ENCODE results near the gene TRIM44.

The TRIM44 gene, protein sequence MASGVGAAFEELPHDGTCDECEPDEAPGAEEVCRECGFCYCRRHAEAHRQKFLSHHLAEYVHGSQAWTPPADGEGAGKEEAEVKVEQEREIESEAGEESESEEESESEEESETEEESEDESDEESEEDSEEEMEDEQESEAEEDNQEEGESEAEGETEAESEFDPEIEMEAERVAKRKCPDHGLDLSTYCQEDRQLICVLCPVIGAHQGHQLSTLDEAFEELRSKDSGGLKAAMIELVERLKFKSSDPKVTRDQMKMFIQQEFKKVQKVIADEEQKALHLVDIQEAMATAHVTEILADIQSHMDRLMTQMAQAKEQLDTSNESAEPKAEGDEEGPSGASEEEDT

DNA sequence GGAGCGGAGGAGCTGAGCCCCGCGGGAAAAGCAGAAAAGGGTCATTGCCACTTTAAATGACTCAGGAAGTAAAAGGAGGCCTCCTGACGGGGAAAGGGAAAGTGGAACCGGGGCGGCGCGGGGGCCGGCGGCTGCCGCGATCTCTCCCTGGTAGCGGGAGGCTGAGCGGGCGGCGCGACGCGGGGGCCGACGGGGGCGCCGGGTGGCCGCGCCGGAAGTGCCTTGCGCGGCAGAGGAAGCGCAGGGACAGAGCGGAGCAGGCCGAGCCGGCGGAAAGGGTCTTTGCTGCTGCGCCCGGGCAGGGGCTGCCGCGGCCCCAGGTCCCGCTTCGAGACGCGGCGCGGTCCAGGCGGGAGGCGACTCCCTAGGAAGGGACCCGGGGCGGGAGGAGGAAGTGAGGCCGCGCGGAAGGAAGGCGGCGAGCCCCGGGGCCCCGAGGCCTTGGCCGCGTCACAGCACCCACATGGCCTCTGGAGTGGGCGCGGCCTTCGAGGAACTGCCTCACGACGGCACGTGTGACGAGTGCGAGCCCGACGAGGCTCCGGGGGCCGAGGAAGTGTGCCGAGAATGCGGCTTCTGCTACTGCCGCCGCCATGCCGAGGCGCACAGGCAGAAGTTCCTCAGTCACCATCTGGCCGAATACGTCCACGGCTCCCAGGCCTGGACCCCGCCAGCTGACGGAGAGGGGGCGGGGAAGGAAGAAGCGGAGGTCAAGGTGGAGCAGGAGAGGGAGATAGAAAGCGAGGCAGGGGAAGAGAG, at the start of gene TRIM44:
TSS of gene TRIM44 (plus strand) at position 127 of the 759 bp plus-strand sequence. CDS start at position 464, 337 bp downstream.
- peak; percentile 84 for DNase-seq (ENCODE audit: low spot score)

DNA sequence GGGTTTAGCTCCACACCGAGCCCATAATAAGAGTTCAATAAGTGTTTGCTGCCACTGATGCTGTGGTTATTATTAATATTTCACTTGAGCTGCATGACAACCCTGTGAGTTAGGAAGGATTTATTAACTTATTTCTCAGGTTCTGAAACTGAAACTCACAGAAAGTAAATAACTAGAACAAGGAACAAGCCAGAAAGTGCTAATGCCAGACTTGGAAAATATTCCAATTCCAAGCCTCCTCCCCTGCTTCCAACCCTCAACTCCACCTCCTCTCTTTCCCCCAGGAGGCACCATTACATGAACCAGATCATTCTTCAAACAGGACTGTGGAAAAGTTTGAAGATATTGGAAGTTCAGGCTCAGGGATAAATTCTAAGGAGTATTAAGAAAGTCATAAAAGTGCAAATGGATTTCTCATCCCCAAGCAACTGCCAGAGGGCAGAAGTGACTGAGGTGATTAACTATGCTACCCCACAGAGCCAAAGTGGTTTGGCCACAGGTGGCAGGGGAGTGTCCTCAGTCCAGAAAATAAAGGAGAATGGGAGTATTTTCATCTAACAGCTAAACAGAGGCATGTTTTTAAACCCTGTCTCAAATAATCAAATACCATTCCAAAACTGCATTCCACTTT, 47.5 kb upstream of the TRIM44 start:
- no peak for DNase-seq (ENCODE audit: low spot score)

DNA sequence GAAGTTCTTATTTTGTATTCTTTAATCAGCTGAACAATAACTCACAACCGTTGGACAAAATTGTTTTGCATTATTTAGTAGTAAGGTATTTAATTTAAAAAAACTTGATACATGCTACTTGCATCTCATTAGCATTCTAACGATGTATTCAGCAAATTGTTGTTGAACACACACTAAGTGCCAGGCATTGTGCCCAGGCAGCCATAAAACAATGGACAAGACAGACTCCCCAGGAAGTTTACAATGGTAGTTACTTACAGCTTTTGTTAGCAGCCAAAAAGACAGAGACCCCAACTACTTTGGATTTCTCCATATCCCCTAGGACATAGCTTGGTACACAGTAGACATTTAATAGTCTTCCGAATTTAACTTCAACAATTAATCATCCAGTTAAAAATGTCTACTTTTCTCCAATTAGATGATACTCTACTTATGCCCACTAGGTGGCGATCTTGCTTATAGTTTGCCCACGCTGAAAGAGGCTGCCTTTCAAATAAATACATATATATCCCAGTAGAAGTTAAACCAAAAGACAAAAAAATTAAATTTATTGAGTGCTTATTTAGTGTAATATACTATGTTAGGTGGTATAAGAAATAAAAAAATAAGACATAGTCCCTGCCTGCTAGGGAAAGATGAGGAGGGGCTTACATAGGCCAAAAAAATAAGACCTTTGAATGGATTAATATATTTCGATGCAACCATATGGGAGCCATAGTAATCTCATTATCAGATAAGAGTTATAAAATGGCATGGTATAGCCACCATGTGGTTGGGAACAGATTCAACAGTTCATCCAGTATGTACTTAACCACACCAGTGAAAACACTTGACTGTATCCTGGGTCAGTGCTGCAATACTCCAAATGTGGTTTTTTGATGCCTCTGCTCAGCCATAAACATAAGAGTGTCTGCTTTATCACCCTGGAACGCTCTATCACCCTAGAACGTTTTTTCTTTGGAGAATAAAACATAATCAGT, 46.4 kb upstream of the TRIM44 start:
- peak; percentile 44 for DNase-seq (ENCODE audit: low spot score)

DNA sequence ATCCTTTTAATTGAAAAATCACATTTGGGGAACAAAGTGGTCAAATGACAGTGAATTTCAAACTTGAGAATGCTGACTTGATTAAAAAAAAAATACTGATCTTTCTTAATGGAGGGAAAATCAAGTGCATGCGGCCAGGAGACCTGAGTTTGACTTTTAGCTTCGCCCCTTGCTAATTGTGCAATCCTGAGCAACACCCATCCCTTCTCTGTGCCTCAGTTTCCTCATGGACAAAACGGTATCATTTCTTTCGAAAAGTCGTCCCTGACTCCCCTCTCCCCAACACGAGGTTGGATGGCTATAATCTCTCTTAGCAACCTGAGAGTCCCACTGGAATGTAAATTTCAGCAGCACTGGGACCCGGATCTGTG, 45.3 kb upstream of the TRIM44 start:
- no peak for DNase-seq (ENCODE audit: low spot score)

DNA sequence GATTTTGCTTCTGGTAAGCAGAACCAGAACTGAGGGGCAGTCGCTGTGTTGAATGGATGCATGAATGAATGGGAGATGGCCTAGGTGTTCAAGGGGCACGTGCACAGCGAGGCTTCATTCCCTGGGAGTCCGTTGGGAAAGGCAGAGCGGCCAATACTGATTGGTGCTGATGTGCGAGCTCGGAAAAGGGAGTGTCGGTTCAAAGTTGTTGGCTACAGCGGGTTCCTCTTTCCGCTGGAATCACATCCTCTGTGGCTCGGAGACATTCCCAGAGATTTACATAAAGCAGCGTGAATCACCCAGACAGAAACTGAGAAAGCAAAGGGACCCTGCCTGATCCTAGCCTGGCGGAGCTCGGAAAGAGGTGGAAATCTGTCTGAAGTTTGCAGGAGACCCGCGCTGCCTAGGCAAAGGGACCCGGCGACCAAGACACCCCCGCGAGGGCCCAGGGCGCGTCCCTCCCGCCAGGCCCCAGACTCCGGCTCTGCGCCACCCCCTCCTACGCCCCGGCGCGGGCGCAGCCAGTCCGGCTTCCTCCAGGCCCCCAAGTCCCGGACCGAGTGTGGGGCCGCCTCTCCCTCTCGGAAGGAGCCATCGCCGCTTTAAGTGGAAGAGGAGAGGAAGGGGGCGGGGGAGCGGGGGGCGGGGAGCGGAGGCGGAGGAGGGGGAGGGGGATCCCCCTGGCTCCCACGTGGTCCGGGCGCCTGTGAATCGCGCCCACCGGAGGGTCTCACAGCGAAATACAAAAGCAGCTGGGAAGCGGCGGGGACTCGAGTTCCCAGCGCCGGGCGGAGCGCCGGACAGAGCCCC, 44.7 kb upstream of the TRIM44 start, which contains the start of gene FJX1:
TSS of gene FJX1 (plus strand) at position 774 of the 810 bp plus-strand sequence. CDS start 177 bp downstream, outside the sequence.
- peak; percentile 48 for DNase-seq (ENCODE audit: low spot score)

DNA sequence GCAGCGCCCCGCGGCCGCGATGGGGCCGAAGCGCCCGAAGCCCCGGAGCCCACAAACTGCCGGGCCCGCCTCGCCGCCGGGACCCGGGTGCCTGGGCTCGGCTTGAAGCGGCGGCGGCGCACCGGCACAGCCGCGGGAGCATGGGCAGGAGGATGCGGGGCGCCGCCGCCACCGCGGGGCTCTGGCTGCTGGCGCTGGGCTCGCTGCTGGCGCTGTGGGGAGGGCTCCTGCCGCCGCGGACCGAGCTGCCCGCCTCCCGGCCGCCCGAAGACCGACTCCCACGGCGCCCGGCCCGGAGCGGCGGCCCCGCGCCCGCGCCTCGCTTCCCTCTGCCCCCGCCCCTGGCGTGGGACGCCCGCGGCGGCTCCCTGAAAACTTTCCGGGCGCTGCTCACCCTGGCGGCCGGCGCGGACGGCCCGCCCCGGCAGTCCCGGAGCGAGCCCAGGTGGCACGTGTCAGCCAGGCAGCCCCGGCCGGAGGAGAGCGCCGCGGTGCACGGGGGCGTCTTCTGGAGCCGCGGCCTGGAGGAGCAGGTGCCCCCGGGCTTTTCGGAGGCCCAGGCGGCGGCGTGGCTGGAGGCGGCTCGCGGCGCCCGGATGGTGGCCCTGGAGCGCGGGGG, 44.0 kb upstream of the TRIM44 start:
- DNase-seq (ENCODE audit: low spot score) = peak; percentile 40

DNA sequence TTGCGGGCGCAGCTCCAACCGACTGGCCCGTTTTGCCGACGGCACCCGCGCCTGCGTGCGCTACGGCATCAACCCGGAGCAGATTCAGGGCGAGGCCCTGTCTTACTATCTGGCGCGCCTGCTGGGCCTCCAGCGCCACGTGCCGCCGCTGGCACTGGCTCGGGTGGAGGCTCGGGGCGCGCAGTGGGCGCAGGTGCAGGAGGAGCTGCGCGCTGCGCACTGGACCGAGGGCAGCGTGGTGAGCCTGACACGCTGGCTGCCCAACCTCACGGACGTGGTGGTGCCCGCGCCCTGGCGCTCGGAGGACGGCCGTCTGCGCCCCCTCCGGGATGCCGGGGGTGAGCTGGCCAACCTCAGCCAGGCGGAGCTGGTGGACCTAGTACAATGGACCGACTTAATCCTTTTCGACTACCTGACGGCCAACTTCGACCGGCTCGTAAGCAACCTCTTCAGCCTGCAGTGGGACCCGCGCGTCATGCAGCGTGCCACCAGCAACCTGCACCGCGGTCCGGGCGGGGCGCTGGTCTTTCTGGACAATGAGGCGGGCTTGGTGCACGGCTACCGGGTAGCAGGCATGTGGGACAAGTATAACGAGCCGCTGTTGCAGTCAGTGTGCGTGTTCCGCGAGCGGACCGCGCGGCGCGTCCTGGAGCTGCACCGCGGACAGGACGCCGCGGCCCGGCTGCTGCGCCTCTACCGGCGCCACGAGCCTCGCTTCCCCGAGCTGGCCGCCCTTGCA, 43.3 kb upstream of the TRIM44 start:
- DNase-seq (ENCODE audit: low spot score) = peak; percentile 15

DNA sequence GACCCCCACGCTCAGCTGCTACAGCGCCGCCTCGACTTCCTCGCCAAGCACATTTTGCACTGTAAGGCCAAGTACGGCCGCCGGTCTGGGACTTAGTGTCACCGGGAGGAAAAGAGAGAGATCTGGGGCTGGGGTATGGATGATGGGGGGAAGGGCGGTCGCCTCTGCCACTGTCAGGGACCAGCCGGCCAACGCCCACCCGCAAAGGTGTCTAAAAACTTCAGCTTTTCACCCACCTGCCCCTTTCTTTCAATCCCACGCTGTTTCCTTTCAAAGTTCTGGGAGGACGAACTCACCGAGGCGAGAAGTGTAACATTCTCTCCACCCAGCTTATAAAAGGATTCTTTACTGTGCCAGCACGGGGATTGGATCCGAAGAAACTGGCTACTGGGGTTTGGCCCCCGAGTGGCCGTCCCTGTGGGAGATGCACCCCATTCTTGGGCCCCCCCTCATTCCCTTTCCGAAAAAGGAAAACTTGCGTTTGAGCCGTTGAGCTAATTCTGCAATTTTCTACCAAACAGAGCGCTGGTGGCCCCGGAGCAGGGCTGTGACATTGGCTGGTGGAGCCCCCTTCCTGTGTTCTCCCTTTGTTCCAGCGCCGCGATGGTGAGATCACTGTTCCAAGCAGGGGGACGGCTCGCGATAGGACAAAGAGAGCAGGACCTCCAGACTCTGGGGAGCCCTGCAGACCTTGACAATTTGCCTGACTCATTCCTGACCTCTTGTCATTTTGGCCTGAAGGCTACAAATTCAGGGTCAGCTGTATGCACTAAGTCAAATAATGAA, 42.5 kb upstream of the TRIM44 start:
- peak; percentile 4 for DNase-seq (ENCODE audit: low spot score)

DNA sequence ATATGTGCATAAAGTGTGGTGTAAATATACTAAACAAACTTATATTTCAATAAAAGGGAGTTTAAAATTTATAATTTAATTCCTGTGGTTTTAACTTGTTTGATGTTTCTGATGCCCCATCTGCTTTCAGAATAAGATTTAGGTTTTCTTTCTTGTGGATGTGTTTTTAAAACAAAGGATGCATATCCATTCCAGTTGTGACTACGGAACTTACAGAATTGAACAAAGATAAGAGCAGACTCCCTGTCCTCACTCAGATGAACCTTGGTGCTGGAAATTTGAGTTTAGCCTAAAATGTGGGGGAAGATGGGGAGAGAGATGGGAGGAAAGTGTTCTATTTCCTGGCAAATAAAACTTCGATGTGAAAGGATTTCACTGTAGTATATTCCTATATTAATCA, 41.8 kb upstream of the TRIM44 start:
- DNase-seq (ENCODE audit: low spot score) = no peak

DNA sequence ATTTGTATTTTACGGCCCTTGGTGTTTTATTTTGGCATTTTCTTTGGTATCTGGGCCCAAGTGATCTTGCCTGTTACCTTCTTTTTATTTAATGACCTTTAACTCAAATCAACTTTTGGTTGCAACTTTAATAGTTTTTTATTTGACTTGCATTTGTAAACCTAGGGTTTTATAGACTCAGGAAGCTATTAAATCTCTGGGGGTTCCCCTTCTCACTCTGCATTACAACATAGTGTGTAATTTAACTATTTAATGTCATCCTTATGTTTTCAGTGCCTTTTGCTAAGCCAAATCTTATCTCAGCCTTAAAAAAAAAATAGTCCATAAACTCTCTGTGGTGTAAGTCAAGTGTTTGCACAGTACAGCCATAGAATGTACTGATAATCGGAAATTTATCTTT, 41.0 kb upstream of the TRIM44 start:
- no peak for DNase-seq (ENCODE audit: low spot score)

DNA sequence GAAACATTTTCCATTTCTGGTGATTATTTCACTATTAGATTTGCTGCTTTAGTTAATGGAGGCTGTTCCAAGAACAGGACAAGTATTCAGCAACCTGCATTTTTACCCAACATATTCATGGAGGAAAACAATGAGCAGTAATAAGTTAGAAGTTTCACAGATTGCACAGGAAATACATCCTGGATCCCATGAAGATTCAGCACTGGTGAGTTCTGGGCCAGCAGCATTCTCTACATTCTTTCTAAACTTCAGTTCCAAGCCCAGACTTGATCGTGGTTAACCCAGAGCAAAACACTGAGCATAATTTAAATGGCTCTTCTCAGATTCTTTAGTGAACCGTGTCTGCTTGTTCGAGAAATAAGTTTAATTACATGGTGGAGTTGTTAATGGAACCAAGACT, 40.5 kb upstream of the TRIM44 start:
- DNase-seq (ENCODE audit: low spot score) = no peak

DNA sequence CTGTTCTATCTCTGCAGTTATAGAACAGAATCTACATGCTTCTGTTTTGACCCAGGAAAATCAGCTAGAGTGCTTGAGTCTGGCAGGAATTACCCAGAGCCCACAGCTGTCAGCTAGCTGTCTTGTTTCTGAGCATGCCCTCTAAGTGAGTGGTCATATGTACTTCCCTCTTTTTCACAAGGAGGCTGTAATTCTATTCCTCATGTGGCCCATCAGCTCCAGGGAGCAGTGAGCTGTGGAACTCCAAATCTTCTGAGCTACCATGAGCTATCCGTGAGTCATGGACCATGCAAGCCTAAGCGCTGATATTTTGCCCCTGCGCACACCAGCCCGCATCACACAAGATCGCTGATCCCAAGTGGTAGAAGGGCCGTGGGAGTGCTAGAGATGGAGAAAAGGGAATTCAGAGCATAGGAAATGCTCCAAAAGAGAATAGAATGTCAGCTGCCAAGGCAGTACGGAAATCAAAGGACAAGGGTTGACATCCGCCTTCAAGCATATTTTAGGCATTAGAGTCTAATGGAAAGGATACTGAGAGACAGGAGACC, 38.9 kb upstream of the TRIM44 start:
- no peak for DNase-seq (ENCODE audit: low spot score)

DNA sequence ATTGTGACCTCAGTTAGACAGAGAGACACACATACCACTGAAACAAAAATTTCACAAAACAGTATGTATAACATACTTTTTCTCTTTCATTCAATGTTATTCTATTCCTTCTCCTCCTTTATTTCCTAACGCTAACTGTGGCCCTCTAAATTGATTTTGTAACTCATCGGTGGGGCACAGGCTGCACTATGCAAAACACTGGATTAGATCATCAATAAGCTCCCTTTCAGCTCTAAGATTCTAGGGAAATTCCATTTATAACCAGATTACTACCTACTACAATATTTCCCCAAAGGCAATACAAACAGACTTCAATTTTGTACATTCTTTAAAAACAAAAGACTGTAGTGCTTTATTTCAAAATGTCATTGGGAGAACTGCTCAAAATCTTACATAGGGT, 38.3 kb upstream of the TRIM44 start:
- DNase-seq (ENCODE audit: low spot score) = no peak

DNA sequence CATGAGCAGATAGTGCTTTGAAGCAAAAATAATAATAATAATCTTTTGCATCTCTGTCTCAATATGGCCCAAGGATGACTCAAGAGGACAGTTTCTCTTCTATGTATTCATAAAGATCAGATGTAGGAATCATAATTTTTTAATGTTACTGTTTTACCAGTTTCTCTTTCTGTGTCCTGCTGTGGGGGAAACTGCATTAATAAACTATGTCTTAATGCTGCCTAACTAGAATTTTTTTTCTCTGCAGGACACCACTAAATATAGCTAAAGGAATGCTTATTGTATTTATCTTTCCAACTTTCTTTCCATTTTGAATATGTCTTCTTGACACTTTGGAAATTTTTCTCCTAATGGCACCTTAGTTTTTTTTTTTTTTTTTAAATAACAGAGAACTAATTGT, 37.8 kb upstream of the TRIM44 start:
- DNase-seq (ENCODE audit: low spot score) = no peak

DNA sequence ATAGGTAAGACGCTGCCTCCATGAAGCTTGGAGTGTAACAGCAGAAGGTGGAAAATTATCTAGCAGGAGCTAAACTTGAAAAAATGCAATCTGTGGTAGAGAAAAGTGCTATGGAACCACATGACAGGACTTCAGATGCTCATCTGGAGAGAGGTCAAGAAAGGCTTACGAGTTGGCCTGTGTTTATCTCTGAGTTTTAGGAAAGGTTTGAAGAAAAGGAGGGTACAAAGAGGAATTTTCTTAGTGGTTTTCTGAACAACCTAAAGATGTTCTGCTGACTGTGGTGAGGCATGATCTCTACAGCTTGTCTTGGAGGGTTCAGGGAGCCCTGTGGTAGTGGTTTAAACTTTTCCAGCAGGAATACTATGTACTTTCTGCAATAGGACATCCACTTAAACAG, 36.1 kb upstream of the TRIM44 start:
- DNase-seq (ENCODE audit: low spot score) = no peak

DNA sequence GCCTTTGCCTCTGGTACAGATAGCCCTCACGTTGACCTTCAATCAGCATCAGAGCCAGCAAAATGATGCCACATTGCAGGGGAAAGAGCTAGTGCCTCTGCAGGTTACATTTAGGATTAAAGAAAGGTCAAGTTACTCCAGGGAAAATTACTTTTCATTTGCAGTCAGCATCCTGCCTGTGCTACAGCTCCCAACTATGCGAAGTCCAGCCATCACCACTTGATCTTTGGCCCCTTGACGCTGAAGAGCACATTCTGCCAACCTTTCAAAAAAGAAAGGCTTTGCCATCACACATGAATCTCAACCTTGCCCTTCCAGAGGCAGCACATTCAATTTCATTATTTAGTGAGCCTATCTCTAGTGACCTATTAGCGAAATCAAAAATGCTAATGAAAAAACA, 33.1 kb upstream of the TRIM44 start:
- DNase-seq (ENCODE audit: low spot score) = no peak

DNA sequence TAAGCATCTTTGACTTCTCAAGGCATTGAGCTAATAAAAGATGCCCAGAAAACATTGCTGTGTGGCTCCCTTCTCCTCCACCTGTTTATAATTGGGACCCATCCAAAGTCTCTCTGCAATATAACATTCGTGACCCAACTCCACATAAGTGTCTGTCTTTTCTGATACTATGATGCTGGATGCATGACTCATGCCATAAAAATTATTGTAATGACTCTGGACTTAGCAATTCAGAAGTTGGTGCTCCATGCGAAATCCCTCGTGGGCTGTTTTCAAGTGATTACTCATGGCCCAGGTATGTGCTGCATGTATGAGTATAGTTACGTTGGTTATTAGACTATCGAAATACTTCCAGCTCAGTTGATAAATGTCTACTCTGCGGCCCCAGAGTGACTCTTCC, 32.7 kb upstream of the TRIM44 start:
- DNase-seq (ENCODE audit: low spot score) = no peak

DNA sequence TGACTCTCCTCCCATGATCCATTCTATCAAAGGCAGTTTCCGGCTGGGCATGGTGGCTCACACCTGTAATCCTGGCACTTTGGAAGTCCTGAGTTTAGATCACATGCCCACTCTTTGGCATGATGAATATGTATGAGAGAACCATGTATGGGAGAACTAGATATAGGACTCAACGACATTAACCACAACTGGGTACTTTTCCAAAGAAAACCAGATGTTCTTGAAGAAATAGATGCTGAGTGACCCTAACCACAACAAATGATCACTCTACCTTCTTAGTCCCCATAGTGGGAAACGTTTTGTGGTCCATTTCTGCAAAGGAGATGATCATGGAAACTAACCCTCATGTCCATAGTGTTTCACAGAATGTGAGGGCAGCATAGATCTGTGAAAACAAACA, 30.7 kb upstream of the TRIM44 start:
- no peak for DNase-seq (ENCODE audit: low spot score)

DNA sequence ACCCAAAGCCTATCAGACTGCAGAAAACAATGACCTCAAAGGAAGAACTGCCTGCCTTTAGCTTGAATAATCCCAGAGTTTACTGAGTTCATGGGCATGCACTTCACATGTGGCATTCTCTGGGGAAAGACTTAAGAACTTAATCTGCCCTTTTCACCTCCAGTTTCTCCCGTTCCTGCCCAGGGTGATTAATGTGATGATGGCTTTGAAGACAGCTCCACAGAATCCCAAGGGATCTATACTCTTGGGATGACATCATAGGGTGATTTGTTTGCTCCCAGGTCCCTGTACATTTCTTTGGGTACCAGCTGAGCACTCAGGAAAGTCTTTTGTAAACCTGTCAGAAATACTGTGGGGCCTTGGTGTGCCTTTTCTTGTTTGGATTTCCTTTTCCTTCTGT, 30.3 kb upstream of the TRIM44 start:
- no peak for DNase-seq (ENCODE audit: low spot score)
